Stimulated activated effector memory CD8-positive, alpha-beta T cell treated with anti-CD3 and anti-CD28 coated beads, Interleukin-12 subunit alpha, Interleukin-12 subunit beta, amount 100 ng/mL, for 72 hours (primary cell): ENCODE data around the gene KCTD20.
"Not testable (repeated sequence)": the region's sequence is repeated elsewhere in the genome, so short reads cannot be mapped to it uniquely, and the experiment has no call there.

Experiments used
- ATAC-seq: fragments of 150-1000 bp; cut with Tn5 transposase; 2 replicates; pipeline ENCODE4 v1.10.0; 2021
- DNase-seq, 2 donors: peaks; one replicate each; pipeline ENCODE4 v3.0.0; 2021 to 2022; ENCODE audit warnings: low spot score in 2 of 2
- H3K27ac Mint-ChIP-seq: one replicate; pipeline ENCODE4 v1.8.0; 2022; ENCODE audit warnings: mild to moderate bottlenecking, mixed read lengths
- H3K36me3 Mint-ChIP-seq: one replicate; pipeline ENCODE4 v1.8.0; 2022; ENCODE audit warnings: mild to moderate bottlenecking, mixed read lengths
- H3K4me1 Mint-ChIP-seq: one replicate; pipeline ENCODE4 v1.8.0; 2022; ENCODE audit warnings: mixed read lengths
- H3K4me3 Mint-ChIP-seq: one replicate; pipeline ENCODE4 v1.8.0; 2022; ENCODE audit warnings: mild to moderate bottlenecking, mixed read lengths
- H3K9me3 Mint-ChIP-seq: one replicate; pipeline ENCODE4 v1.8.0; 2022; ENCODE audit warnings: mixed read lengths

KCTD20 gene

DNA sequence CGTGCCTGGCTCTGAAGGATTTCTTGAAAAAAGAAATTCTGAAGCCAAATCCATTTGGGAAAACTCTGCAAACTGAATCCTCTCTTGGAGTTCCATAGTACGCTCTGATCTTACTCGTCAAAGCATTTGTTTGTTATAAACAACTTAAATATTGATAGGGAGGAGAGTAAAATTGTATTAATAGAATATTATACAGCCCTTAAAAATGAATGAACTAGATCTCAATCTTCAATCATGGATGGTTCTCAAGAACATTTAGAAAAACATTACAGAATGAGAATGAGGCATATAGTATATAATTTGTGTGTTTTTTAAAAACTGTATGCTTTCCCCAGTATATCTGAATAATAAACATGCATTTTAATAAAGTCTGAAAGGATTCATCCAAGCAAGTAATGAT is 24.8 kb downstream of the KCTD20 start:
- Mint-ChIP-seq H3K36me3 (peaks cover 32% of the 10 kb centered on the region), H3K4me3 (no peak overlapping the region), H3K9me3 (no peaks in the 10 kb centered on the region), H3K4me1 (peaks cover 20% of the 10 kb centered on the region), H3K27ac (no peak overlapping the region)
- DNase-seq, result no peak
- no peak for ATAC-seq

DNA sequence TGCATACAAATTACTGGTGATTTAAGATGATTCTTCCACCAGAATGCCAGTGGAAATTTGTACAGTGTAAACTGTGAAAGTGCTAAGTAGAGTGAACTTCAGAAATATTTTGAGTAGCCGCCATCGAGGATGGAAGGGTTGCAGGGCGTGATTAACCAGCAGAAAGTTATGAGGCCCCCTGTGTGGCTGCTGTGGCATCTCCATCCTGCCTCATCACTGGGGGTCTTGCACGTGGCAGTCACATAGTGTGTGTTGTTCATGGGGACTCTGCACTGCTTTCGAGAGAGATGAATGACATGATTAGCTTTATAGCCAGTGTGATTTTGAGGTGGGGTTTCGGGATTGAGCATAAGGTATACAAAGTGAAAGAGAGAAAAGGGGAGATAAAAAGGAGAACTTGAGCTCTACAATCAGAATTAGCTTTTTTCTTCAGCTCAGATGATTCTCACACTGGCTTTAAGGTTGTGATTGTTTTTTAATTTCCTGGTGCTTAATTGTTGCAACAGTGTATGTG is 26.4 kb downstream of the KCTD20 start:
- peak overlapping the region; percentile 66 for H3K27ac Mint-ChIP-seq
- no peak for ATAC-seq
- peaks cover 47% of the 10 kb centered on the region for H3K36me3 Mint-ChIP-seq
- peaks cover 13% of the 10 kb centered on the region for H3K4me1 Mint-ChIP-seq
- no peak overlapping the region for H3K4me3 Mint-ChIP-seq
- DNase-seq, result no peak
- no peaks in the 10 kb centered on the region for H3K9me3 Mint-ChIP-seq

DNA sequence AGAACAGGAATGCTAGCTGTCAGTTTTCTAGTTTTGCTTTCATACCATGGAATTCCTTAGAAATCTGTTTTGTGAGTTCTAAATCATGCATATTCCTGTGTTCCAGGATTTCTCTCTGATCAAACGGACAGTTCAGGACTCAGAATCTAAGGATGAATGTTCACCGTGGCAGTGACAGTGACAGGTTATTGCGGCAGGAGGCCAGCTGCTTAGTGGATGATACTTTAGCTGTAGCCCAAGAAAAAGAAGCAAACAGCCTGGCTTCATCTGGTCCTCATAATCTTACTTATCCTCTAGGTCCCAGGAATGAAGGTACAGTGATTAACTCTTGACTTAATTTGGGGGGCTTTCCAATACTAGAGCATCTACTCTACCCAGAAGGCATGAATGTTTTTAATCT is 27.1 kb downstream of the KCTD20 start:
- ATAC-seq (no peak), DNase-seq (no peak)
- peak overlapping the region; percentile 66 for H3K27ac Mint-ChIP-seq

DNA sequence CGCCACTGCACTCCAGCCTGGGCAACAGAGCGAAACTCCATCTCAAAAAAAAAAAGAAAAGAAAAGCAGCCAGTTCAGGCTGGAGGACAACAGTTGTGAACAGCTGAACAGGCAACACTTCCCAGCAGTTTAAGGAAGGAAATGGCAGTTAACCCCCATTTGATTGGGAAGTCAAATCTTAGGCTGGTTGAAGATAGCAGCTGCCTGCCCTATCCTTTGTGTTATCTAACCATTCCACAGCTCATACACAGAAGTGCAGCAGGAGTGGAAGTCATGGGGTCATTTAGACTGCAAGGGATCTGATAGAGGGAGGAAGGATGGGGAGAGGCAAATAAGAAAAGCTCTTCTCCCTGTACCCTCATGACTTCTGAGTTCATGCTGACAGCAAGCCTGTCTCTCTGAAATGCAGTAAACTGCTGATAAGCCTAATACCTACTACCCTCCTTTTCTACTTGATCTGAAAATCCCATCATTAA is 35.3 kb downstream of the KCTD20 start:
- DNase-seq, result no peak
- Mint-ChIP-seq H3K36me3 (peaks cover 94% of the 10 kb centered on the region), H3K27ac (peak overlapping the region; percentile 24), H3K4me1 (no peaks in the 10 kb centered on the region), H3K9me3 (no peaks in the 10 kb centered on the region), H3K4me3 (no peak overlapping the region)
- ATAC-seq, result no peak

More for the DNA sequence above, 27.1 kb downstream of the KCTD20 start:
- no peak overlapping the region for H3K4me3 Mint-ChIP-seq
- H3K4me1 Mint-ChIP-seq, result peaks cover 7% of the 10 kb centered on the region
- H3K9me3 Mint-ChIP-seq, result no peaks in the 10 kb centered on the region
- peaks cover 55% of the 10 kb centered on the region for H3K36me3 Mint-ChIP-seq

DNA sequence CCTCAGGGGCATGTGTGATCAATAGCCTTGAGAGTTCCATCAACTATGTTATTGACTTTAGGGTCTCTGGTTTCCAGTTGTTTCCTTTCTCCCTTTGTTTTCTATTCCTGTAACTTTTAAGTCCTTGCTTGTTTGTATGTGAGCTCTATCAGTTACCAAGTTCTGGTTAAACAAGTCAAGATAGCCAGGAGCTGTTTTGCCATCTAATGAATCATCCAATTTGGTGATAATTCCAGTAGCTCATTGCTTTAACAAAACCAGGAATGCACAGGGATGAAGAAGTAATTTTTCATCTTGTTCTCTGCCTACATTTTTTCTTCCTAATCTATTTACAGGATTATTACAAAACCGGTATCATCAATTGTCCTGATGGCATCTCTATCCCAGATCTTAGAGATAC is 36.5 kb downstream of the KCTD20 start:
- H3K4me1 Mint-ChIP-seq, result no peaks in the 10 kb centered on the region
- peaks cover 94% of the 10 kb centered on the region for H3K36me3 Mint-ChIP-seq
- H3K9me3 Mint-ChIP-seq, result no peaks in the 10 kb centered on the region
- H3K4me3 Mint-ChIP-seq, result no peak overlapping the region
- DNase-seq, result no peak
- H3K27ac Mint-ChIP-seq, result no peak overlapping the region
- no peak for ATAC-seq

DNA sequence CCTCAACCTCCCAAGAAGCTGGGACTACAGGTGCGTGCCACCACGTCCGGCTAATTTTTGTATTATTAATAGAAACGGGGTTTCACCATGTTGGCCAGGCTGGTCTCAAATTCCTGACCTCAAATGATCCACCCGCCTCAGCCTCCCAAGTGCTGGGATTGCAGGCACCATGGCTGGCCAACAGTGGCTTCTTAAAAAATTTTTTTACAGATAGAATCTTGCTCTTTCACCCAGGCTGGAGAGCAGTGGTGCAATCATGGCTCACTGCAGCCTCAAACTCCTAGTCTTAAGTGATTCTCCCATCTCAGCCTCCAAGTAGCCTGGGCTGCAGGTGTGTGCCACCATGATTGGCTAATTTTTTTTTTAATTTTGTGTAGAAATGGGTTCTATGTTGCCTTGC is 40.5 kb downstream of the KCTD20 start:
- ATAC-seq, result not testable (repeated sequence)

DNA sequence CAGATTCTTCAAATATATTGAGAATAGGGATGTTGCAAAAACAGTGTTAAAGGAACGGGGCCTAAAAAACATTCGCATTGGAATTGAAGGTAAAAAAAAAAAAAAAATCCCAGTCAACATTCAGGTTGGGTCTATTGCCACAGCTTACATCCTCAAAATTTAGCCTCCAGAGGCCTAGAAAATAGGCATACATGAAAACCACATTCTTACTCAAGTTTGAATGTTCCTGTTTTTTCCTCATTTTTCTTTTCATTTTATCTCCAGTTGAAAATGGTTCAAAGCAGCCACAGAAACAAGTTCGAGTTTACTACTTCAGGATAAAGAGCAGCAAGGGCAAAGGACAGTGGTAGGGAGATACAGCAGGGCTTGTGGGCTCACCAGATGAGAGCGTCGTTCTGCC is 41.9 kb downstream of the KCTD20 start:
- Mint-ChIP-seq H3K9me3 (no peaks in the 10 kb centered on the region), H3K4me3 (no peak overlapping the region), H3K4me1 (no peaks in the 10 kb centered on the region), H3K36me3 (peaks cover 90% of the 10 kb centered on the region), H3K27ac (peak overlapping the region; percentile 45)
- ATAC-seq (no peak), DNase-seq (no peak)

More for the DNA sequence above, 40.5 kb downstream of the KCTD20 start:
- DNase-seq, H3K9me3 Mint-ChIP-seq, H3K27ac Mint-ChIP-seq, H3K4me1 Mint-ChIP-seq, H3K4me3 Mint-ChIP-seq: not testable (repeated sequence)
- peaks cover 100% of the 10 kb centered on the region for H3K36me3 Mint-ChIP-seq

DNA sequence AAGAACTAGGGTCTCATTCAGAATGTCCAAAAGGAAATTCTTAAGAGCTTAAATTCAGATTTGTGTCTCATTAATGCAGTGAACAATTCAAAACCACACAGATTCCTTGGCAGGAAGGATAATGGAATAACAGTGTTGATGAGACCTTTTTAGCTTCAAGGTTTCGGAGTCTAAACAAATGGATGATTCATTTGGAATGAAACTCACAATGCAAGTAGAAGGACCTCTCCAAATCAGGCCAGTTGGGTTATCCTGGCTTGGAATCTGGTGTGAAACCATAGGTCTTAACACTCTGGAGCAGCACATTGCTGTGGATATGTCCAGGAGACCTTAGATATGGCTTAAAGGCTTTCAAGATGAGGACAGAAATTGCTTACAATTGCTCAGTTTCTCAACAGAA is 44.9 kb downstream of the KCTD20 start:
- H3K36me3 Mint-ChIP-seq, result peaks cover 88% of the 10 kb centered on the region

DNA sequence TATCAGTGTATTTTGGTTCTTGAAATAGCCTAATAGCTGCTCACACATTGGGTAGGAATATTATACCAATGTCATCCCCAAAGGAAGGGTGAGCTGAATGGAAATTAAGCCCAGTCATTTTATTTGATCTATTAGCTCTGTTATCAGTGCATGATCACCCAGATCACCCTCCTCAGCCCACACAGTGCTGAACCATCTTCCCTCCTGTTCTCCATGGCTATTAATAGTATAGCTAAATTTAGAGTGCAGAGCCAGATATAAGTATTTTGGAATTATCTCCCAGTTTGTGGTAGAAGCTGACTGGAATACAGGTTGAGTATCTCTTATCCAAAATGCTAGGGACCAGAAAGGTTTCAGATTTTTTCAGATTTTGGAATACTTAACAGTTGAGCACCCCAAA is 45.4 kb downstream of the KCTD20 start:
- H3K36me3 Mint-ChIP-seq, result peaks cover 88% of the 10 kb centered on the region
- H3K9me3 Mint-ChIP-seq, result no peaks in the 10 kb centered on the region
- H3K4me3 Mint-ChIP-seq, result no peak overlapping the region
- H3K4me1 Mint-ChIP-seq, result peaks cover 1% of the 10 kb centered on the region
- H3K27ac Mint-ChIP-seq, result no peak overlapping the region
- DNase-seq (no peak), ATAC-seq (no peak)

More for the DNA sequence above, 44.9 kb downstream of the KCTD20 start:
- no peak for ATAC-seq
- Mint-ChIP-seq H3K4me1 (no peaks in the 10 kb centered on the region), H3K27ac (no peak overlapping the region), H3K9me3 (no peaks in the 10 kb centered on the region), H3K4me3 (no peak overlapping the region)
- DNase-seq, result no peak

DNA sequence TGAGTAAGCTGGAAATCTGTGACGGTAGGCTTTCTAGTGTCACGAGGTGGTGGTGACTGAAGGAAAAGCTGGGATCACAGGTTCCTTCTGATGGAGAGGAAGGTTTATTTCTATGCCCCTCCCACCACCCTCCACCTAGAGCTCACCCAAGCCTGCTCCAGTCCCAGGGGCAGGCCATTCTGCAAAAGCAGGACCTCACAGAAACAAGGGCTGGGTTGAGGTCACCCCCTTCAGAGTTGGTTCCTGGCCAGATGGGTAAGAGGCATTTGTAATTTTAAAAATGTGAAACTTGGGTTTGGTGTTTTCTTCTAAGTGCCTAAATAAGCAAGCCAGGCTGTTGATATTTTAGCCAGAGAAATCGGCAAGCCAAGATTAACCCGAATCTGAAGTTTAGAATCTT is 46.6 kb downstream of the KCTD20 start:
- no peak overlapping the region for H3K27ac Mint-ChIP-seq
- peaks cover 13% of the 10 kb centered on the region for H3K4me1 Mint-ChIP-seq
- no peaks in the 10 kb centered on the region for H3K9me3 Mint-ChIP-seq
- H3K36me3 Mint-ChIP-seq, result peaks cover 88% of the 10 kb centered on the region
- no peak for DNase-seq
- ATAC-seq, result no peak
- H3K4me3 Mint-ChIP-seq, result no peak overlapping the region

DNA sequence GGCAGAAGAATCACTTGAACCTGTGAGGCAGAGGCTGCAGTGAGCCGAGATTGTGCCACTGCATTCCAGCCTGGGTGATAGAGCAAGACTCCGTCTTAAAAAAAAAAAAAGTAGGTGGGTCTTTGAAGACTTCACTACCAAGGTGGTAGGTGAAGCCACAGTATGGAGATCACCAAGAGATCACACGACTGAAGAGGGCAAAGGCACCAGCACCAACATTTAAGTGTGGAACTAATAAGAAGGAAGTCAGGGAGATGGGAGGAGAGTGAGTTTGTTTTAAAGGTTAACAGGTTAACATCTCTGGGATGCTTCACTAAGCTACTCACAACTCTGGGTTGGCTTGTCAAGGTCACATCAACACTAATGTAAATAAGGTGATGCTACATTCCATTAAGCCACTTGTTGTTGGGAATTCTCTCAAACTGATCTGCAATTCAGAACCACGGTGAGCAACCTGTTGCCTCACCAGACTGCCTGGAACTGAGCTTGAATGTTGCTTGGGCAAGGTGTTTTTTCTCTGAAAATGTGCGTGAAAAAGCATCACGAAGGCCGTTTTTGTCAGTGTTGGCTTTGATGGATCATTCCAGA is 48.7 kb downstream of the KCTD20 start:
- peaks cover 15% of the 10 kb centered on the region for H3K4me1 Mint-ChIP-seq
- H3K36me3 Mint-ChIP-seq, result peaks cover 88% of the 10 kb centered on the region
- no peak for DNase-seq
- no peak overlapping the region for H3K27ac Mint-ChIP-seq
- no peaks in the 10 kb centered on the region for H3K9me3 Mint-ChIP-seq
- ATAC-seq, result no peak
- no peak overlapping the region for H3K4me3 Mint-ChIP-seq

DNA sequence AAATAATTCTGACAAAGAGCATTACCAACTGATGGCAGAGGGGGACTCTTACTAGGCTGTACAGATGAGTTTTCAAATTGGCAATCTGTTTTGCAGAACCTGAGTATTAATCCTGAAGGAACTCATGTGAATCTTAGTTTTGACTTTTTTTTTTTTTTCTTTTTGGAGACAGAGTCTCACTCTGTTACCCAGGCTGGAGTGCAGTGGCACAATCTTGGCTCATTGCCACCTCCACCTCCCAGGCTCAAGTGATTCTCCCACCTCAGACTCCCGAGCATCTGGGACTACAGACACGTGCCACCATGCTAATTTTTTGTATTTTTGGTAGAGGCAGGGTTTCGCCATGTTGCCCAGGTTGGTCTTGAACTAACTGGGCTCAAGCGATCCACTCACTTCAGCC is 49.3 kb downstream of the KCTD20 start:
- peak overlapping the region; percentile 74 for H3K27ac Mint-ChIP-seq

DNA sequence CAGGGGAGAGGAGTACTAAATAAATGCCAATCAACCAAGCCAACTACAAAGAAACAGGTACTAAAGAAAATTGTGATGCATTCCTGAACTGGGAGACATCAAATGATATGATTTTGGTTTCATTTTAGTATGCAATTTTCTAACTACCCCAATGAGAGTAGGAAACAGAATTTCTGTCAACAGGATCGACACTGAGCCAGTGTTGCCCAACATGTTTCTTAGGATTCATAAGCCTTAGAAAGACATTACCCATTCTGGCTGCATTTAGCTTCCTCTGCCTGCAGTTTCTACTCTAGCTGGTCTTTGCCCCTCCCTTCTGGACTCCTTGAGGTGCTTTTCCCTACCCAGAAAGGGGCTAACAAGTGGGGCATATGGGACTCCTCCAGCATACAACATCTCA is 49.8 kb downstream of the KCTD20 start:
- Mint-ChIP-seq H3K4me3 (no peak overlapping the region), H3K9me3 (no peaks in the 10 kb centered on the region), H3K36me3 (peaks cover 88% of the 10 kb centered on the region), H3K4me1 (peaks cover 15% of the 10 kb centered on the region), H3K27ac (peak overlapping the region; percentile 74)
- DNase-seq (no peak), ATAC-seq (no peak)

More for the DNA sequence above, 49.3 kb downstream of the KCTD20 start:
- ATAC-seq, result no peak
- Mint-ChIP-seq H3K36me3 (peaks cover 88% of the 10 kb centered on the region), H3K9me3 (no peaks in the 10 kb centered on the region), H3K4me3 (no peak overlapping the region), H3K4me1 (peaks cover 15% of the 10 kb centered on the region)
- DNase-seq, result no peak

DNA sequence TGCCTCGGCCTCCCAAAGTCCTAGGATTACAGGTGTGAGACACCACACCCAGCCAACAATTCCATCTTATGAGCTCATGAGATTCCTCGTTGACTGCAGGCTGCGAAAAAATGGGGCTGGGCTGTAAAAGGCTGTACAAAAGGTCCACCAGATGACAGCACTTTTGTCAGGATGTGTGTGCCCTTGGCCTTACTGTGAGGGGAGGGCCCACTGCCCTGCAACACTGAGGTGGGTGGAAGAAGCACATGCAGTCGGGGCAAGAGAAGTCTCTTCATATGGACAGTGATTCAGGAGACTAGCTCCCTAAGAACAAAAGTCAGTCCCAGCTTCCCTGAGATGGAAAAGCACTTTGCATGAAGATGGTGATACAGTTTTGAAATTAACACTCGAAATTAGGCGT is 50.5 kb downstream of the KCTD20 start:
- no peak for ATAC-seq
- H3K9me3 Mint-ChIP-seq, result no peaks in the 10 kb centered on the region
- H3K27ac Mint-ChIP-seq, result peak overlapping the region; percentile 74
- H3K36me3 Mint-ChIP-seq, result peaks cover 88% of the 10 kb centered on the region
- no peak overlapping the region for H3K4me3 Mint-ChIP-seq
- DNase-seq, result no peak
- peaks cover 15% of the 10 kb centered on the region for H3K4me1 Mint-ChIP-seq

DNA sequence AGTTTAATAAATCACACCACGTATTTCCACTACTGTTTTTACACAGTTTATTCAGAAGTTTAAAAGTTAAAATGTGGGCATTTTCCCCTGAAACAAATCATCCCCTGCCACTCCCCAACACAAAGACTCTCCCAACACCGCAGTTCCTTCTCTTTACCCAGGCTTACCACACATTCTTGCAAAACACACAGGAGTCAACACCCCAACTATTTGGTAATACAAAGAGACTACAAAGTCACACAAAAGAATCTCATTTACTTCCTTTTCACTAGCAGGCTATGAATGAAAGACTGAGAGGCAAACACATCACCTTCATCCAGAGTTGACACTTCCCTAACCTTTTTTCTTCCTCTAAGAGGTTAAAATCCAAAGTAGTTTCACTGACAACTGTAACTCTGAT is 51.1 kb downstream of the KCTD20 start:
- H3K27ac Mint-ChIP-seq, result peak overlapping the region; percentile 74
- no peak overlapping the region for H3K4me3 Mint-ChIP-seq
- no peak for ATAC-seq
- peaks cover 15% of the 10 kb centered on the region for H3K4me1 Mint-ChIP-seq
- no peaks in the 10 kb centered on the region for H3K9me3 Mint-ChIP-seq
- H3K36me3 Mint-ChIP-seq, result peaks cover 93% of the 10 kb centered on the region
- DNase-seq, result no peak

DNA sequence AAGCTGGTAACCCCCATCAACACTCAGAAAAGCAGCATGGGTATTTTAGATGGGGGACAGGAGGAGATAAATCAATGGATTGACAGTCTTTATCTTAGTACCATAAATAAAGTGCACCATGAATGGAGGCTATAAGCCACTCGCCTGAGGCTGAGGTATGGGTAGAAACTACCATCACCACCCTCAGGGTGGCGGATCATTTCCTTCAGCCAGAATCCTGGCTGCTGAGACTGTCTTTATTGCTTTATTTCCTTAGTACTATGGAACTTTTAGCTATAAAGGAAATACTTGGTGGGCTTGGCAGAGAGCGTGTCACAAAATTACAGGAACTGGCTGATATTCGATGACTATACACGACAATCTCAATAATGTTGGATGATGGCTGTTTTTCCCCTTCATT is 52.3 kb downstream of the KCTD20 start:
- ATAC-seq (no peak), DNase-seq (no peak)
- peaks cover 98% of the 10 kb centered on the region for H3K36me3 Mint-ChIP-seq
- no peak overlapping the region for H3K27ac Mint-ChIP-seq
- H3K9me3 Mint-ChIP-seq, result no peaks in the 10 kb centered on the region
- no peak overlapping the region for H3K4me3 Mint-ChIP-seq
- peaks cover 15% of the 10 kb centered on the region for H3K4me1 Mint-ChIP-seq
